VCaP (cell line): ENCODE results near the gene CDKL2.
"Not testable (repeated sequence)": the region's sequence is repeated elsewhere in the genome, so short reads cannot be mapped to it uniquely, and the experiment has no call there.

ENCODE experiments used
- H3K27ac ChIP-seq: fragments of 450-650 bp; 2 replicates; pipeline ENCODE4 v1.5.1; 2017
- TF ChIP-seq, protein P1 (sequence below): fragments of 450-650 bp; conservative IDR thresholded peaks from 2 replicates; pipeline ENCODE4 v1.5.1; 2017; ENCODE audit warnings: mild to moderate bottlenecking, moderate library complexity

Gene CDKL2

GRCh38 chr4:75555294-75556164, 74.8 kb downstream of the CDKL2 start, which contains the start of gene ODAPH:
Gene ODAPH, plus strand, starts transcription at chr4:75556066. Its CDS starts 17 bp downstream, at chr4:75556083.
- no peak within 1 kb of the TSS for H3K27ac ChIP-seq
- TF ChIP-seq, protein P1, sequence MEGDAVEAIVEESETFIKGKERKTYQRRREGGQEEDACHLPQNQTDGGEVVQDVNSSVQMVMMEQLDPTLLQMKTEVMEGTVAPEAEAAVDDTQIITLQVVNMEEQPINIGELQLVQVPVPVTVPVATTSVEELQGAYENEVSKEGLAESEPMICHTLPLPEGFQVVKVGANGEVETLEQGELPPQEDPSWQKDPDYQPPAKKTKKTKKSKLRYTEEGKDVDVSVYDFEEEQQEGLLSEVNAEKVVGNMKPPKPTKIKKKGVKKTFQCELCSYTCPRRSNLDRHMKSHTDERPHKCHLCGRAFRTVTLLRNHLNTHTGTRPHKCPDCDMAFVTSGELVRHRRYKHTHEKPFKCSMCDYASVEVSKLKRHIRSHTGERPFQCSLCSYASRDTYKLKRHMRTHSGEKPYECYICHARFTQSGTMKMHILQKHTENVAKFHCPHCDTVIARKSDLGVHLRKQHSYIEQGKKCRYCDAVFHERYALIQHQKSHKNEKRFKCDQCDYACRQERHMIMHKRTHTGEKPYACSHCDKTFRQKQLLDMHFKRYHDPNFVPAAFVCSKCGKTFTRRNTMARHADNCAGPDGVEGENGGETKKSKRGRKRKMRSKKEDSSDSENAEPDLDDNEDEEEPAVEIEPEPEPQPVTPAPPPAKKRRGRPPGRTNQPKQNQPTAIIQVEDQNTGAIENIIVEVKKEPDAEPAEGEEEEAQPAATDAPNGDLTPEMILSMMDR: no peak

DNA sequence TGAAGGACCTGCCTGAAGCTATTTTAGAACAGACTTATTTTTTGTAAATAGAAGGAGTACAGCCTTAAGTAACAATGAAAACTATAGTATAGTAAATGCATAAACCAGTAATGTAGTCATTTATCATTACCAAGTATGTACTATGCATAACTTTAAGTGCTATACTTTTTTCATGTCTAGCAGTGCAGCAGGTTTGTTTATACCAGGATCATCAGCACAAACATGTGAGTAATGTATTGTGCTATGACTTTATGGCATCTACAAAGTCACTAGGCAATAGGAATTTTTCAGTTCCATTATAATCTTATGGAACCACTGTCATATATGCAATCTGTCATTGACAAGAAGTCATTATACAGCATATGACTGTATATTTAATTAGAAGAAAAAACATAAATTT, 77.9 kb downstream of the CDKL2 start:
- TF ChIP-seq, protein P1: no peak
- no peak overlapping the region for H3K27ac ChIP-seq

- H3K27ac ChIP-seq: no peak overlapping the region
- TF ChIP-seq, protein P1: no peak
Observed at GRCh38 chr4:75549019-75549418, 81.3 kb downstream of the CDKL2 start.

GRCh38 chr4:75547647-75548387, 82.5 kb downstream of the CDKL2 start:
- TF ChIP-seq, protein P1: no peak

GRCh38 chr4:75545526-75545925, 84.8 kb downstream of the CDKL2 start:
- TF ChIP-seq, protein P1: no peak
- H3K27ac ChIP-seq: no peak overlapping the region

More at GRCh38 chr4:75547647-75548387, 82.5 kb downstream of the CDKL2 start:
- H3K27ac ChIP-seq: no peak overlapping the region

GRCh38 chr4:75544870-75545269, 85.5 kb downstream of the CDKL2 start:
- TF ChIP-seq, protein P1: no peak
- no peak overlapping the region for H3K27ac ChIP-seq

DNA sequence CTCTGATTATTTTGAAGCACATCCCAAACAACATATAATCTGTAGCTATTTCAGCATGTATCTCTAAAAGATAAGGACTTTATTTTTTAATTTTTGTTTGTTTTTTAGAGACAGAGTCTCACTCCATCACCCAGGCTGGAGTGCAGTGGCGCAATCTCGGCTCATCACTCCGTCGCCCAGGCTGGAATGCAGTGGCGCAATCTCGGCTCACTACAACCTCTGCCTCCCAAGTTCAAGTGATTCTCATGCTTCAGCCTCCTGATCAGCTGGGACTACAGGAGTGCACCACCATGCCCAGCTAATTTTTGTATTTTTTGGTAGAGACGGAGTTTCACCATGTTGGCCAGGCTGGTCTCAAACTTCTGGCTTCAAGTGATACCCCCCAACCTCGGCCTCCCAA, 86.1 kb downstream of the CDKL2 start:
- not testable (repeated sequence) for H3K27ac ChIP-seq

- no peak overlapping the region for H3K27ac ChIP-seq
- TF ChIP-seq, protein P1: no peak
Observed at GRCh38 chr4:75542824-75543223, 87.5 kb downstream of the CDKL2 start.

DNA sequence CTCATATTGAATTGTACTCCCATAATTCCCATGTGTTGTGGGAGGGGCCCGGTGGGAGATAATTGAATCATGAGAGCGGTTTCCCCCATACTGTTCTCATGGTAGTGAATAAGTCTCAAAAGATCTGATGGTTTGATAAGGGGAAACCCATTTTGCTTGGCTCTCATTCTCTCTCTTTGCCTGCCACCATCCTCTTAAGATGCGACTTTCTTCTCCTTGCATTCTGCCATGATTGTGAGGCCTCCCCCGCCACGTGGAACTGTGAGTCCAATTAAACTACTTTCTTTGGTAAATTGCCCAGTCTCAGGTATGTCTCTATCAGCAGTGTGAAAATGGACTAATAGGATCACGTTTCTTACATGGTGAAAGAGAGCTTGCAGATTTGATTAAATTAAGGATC, 93.0 kb downstream of the CDKL2 start:
- H3K27ac ChIP-seq: not testable (repeated sequence)

GRCh38 chr4:75533926-75534325, 96.4 kb downstream of the CDKL2 start:
- not testable (repeated sequence) for H3K27ac ChIP-seq

DNA sequence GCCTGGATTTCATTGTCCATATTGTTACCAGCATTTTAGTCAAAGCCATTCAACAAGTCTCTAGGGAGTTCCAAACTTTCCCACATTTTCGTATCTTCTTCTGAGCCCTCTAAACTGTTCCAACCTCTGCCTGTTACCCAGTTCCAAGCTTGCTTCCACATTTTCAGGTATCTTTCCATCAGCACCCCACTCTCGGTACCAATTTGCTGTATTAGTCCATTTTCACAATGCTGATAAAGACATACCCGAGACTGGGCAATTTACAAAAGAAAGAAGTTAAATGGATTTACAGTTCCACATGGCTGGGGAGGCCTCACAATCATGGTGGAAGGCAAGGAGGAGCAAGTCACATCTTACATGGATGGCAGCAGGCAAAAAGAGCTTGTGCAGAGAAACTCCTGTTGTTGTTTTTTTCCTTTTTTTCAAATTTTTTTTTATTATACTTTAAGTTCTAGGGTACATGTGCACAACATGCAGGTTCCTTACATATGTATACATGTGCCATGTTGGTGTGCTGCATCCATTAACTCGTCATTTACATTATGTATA, 96.9 kb downstream of the CDKL2 start:
- H3K27ac ChIP-seq: not testable (repeated sequence)
